Heart left ventricle (tissue), 16 donors: ENCODE data around the gene UBR1. TPM values are rescaled to one million over a fixed set of nuclear protein-coding genes. Genes with fewer than 3 reads are reported as not detected.

ENCODE experiments used
- ATAC-seq, 4 donors: fragments of 200-7000 bp; cut with Tn5 transposase; one replicate each; pipeline ENCODE4 v1.9.1; 2020 to 2022; ENCODE audit warnings: moderate library complexity in 4 of 4, mild to moderate bottlenecking in 3 of 4, moderate number of reproducible peaks in 1 of 4
- DNase-seq, 5 donors: peaks; one replicate each; pipeline ENCODE4 v3.0.0-alpha.2; 2020
- H3K27ac ChIP-seq, 12 donors: fragments of 200-600 bp; sonication (generic) in 4 of 12; one replicate each; pipeline versions ENCODE4 v1.5.0 to v1.8.0; 2016 to 2022; ENCODE audit warnings: mild to moderate bottlenecking in 2 of 12
- H3K27me3 ChIP-seq, 9 donors: fragments of 200-600 bp; sonication (generic) in 2 of 9; one replicate each; pipeline versions ENCODE4 v1.5.1 to v1.8.0; 2016 to 2022; ENCODE audit warnings: mild to moderate bottlenecking in 3 of 9
- H3K36me3 ChIP-seq, 9 donors: fragments of 200-600 bp; sonication (generic) in 2 of 9; one replicate each; pipeline versions ENCODE4 v1.5.0 to v1.8.0; 2018 to 2022; ENCODE audit warnings: mild to moderate bottlenecking in 2 of 9
- H3K4me1 ChIP-seq, 12 donors: fragments of 200-600 bp; sonication (generic) in 4 of 12; one replicate each; pipeline versions ENCODE4 v1.5.0 to v1.8.0; 2016 to 2022; ENCODE audit warnings: mild to moderate bottlenecking in 3 of 12
- H3K4me3 ChIP-seq, 12 donors: fragments of 200-600 bp; sonication (generic) in 4 of 12; one replicate each; pipeline versions ENCODE4 v1.5.0 to v1.8.0; 2017 to 2022; ENCODE audit warnings: mild to moderate bottlenecking in 9 of 12, moderate library complexity in 4 of 12
- H3K9me3 ChIP-seq, 12 donors: fragments of 200-600 bp; sonication (generic) in 4 of 12; one replicate each; pipeline versions ENCODE4 v1.5.0 to v1.8.0; 2016 to 2022; ENCODE audit warnings: mild to moderate bottlenecking in 1 of 12
- POLR2A ChIP-seq, 2 donors: fragments of 450-650 bp; IDR thresholded peaks; one replicate each; pipeline ENCODE4 v1.6.1; 2017; ENCODE audit warnings: antibody characterized with exemption in 2 of 2, mild to moderate bottlenecking in 2 of 2, moderate library complexity in 2 of 2
- WGBS, 4 donors: extraction: QIAGEN DNeasy Blood & Tissue Kit in 2 of 4; methylation state at CpG; one replicate each; pipeline versions ENCODE4 v1.1.5 to v1.1.7; 2013 to 2018; 5-methylcytosine and 5-hydroxymethylcytosine counted together
- intact Hi-C, 10 donors: fragments of 100-400 bp; cut with DNase I; formaldehyde crosslinking; loops; one replicate each; pipeline versions ENCODE4 v1.11.1 to v1.14.2; 2022
- polyA plus RNA-seq, 2 donors: library from polyadenylated mRNA; stranded (reverse); fragments of 200-250 nt; gene quantifications; one replicate each; pipeline ENCODE4 v1.2.3, GENCODE V29; 2013
- total RNA-seq, 9 donors: library from RNA; depleted of rRNA in 2 of 9; stranded (reverse); fragments of >200 nt in 2 of 9; fragmentation: NEBNext Ultra II Directional in 3 of 9; extraction: Animal tissue kit (Norgen Biotek cat#: 25700) in 3 of 9; gene quantifications; one replicate each; pipeline versions ENCODE4 v1.1.0 to v1.2.4, GENCODE V29; 2016 to 2023
- TF ChIP-seq, protein P1 (sequence below), 12 donors: fragments of 200-600 bp; sonication (generic) in 4 of 12; IDR thresholded peaks; one replicate each; pipeline versions ENCODE4 v1.5.0 to v1.8.0; 2018 to 2022; ENCODE audit warnings: antibody characterized with exemption in 12 of 12, mild to moderate bottlenecking in 5 of 12
- donor health status: ischemic (EF 13 %, LVEDD 7.1; RV severe dilation, severe dysfunction).
- donor health status: healthy with polysubstance abuse.
- donor health status: DM: no; HTN: yes; CAD: no.
- donor health status: DM: no; HTN: no; CAD: no.
- donor health status: ischemic (EF 25% LVEDD 6.9; RV normal size, moderate dysfunction).
- donor health status: ischemic (EF 25% LVEDD 5.7; RV mildly dilated, moderate dysfunction).
- donor health status: healthy.
- donor health status: DM: yes; HTN: yes; CAD: no.
- donor health status: ischemic (EF 35%, LVEDD 5.7; RV mildly dilated, moderate dysfunction).
- donor health status: nonischemic (EF 11% LVEDD 7.7; RV severe dilation, severe dysfunction).
- donor health status: DM: yes; HTN: yes; CAD: no.
- donor health status: PGD.
- donor health status: ischemic (EF 29% LVEDD 5.4; RV normal size, mild dysfunction).
- donor health status: nonischemic (EF 23%, LVEDD 6.1; RV moderate dilation, normal function).

UBR1 gene
- total and polyA plus RNA-seq, 11 donors, result 4.9 to 38.9 (median 25.0) TPM

DNA sequence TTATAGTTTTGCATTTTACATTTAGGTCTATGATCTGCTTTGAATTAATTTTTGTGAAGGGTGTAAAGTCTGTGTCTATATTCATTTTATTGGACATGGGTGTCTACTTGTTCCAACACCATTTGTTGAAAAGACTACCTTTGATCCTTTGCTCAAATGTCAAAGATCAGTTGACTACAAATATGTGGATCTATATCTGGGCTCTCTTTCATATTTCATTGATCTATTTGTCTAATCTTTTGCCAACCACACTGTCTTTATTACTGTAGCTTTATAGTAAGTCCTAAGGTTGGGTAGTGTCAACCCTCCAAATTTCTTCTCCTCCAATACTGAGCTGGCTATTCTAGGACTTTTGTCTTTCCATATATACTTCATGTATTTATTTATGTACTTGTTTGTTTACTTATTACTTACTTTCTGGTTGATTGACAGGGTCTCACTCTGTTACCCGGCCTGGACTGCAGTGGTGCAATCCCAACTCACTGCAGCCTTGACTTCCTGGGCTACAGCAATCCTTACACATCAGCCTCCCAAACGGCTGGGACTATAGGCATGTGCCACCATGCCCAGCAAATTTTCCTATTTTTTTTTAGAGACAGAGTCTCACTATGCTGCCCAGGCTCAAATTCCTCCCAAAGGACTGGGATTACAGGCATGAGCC, 131.5 kb downstream of the UBR1 start:
- Histone ChIP-seq H3K4me1 (no peaks in the 10 kb centered on the region), H3K9me3 (peaks cover 0 to 14% (median 0%) of the 10 kb centered on the region in 12 donors), H3K27ac (no peak overlapping the region), H3K36me3 (peaks cover 0 to 100% (median 91%) of the 10 kb centered on the region in 9 donors), H3K4me3 (no peak overlapping the region), H3K27me3 (no peaks in the 10 kb centered on the region)
- DNase-seq (no peak), ATAC-seq (no peak)
- WGBS, 4 donors, result 93 to 98% (median 95%) methylated on average over 2 of the region's 2 CpGs
- intact Hi-C loops, result no loop called here
- no peak for TF ChIP-seq POLR2A (IDR thresholded peaks at IDR 0.05)
- TF ChIP-seq, protein P1, sequence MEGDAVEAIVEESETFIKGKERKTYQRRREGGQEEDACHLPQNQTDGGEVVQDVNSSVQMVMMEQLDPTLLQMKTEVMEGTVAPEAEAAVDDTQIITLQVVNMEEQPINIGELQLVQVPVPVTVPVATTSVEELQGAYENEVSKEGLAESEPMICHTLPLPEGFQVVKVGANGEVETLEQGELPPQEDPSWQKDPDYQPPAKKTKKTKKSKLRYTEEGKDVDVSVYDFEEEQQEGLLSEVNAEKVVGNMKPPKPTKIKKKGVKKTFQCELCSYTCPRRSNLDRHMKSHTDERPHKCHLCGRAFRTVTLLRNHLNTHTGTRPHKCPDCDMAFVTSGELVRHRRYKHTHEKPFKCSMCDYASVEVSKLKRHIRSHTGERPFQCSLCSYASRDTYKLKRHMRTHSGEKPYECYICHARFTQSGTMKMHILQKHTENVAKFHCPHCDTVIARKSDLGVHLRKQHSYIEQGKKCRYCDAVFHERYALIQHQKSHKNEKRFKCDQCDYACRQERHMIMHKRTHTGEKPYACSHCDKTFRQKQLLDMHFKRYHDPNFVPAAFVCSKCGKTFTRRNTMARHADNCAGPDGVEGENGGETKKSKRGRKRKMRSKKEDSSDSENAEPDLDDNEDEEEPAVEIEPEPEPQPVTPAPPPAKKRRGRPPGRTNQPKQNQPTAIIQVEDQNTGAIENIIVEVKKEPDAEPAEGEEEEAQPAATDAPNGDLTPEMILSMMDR (IDR thresholded peaks at IDR 0.05), result no peak

DNA sequence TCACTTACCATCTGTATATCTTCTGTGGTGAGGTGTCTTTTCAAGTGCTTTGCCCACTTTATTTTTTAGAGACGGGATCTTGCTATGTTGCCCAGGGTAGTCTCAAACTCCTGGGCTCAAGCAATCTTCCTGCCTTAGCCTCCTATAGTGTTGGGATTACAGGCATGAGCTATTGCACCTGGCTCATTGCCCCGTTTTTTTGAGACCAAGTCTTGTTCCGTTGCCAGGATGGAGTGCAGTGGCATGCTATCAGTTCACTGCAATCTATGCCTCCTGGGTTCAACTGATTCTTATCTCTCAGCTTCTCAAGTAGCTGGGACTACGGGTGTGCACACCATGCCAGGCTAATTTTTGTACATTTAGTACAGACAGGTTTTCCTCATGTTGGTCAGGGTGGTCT, 132.7 kb downstream of the UBR1 start:
- no peak for DNase-seq
- Histone ChIP-seq H3K9me3 (peaks cover 0 to 20% (median 0%) of the 10 kb centered on the region in 12 donors), H3K4me1 (no peaks in the 10 kb centered on the region), H3K27me3 (no peaks in the 10 kb centered on the region), H3K4me3 (no peak overlapping the region), H3K27ac (no peak overlapping the region), H3K36me3 (peaks cover under 1 to 100% (median 96%) of the 10 kb centered on the region in 9 donors)
- WGBS, 4 donors, result 83 to 96% (median 85%) methylated on average over 4 of the region's 4 CpGs
- intact Hi-C loops, result no loop called here
- no peak for TF ChIP-seq POLR2A (IDR thresholded peaks at IDR 0.05)
- TF ChIP-seq, protein P1 (IDR thresholded peaks at IDR 0.05), result no peak
- no peak for ATAC-seq

DNA sequence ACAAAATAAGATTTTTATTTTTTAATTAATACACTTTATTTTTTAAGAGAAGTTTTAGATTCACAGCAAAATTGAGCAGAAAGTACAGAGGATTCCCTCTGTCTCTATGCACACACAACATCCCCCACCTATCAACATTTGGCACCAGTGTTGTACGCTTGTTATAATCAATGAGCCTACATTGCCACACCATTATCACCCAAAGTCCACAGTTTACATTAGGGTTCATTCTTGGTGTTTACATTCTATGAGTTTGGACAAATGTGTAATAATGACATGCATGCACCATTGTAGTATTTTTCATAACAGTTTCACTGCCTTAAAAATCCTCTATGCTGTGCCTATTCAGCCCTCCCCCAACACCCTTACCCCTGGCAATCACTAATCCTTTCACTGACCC, 134.0 kb downstream of the UBR1 start:
- TF ChIP-seq POLR2A (IDR thresholded peaks at IDR 0.05), result no peak
- TF ChIP-seq, protein P1 (IDR thresholded peaks at IDR 0.05), result no peak

DNA sequence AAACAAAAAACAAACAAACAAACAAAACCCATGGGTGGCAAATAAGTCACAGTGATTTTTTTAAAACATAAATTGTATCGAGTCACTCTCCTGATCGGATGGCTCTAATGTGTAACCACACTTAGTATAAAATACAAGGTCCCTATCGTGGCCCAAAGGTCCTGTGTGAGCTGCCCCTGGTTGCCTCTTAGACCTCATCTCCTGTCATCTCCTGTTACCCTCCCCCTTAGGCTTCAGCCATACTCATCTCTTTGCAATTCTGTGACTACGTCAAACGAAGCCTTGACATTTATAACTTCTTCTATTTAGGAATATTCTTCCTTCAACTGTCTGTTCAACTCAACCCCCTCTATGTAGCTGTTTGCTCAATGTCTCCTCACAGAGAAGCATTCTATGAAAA, 141.4 kb downstream of the UBR1 start:
- H3K27ac ChIP-seq, result no peak overlapping the region
- WGBS, 4 donors, result 93 to 98% (median 97%) methylated on average over 5 of the region's 5 CpGs
- H3K4me1 ChIP-seq, result no peaks in the 10 kb centered on the region
- intact Hi-C loops, result no loop called here
- no peaks in the 10 kb centered on the region for H3K27me3 ChIP-seq
- ATAC-seq, result no peak
- DNase-seq, result no peak
- H3K36me3 ChIP-seq, result peaks cover 3 to 100% (median 94%) of the 10 kb centered on the region in 9 donors
- peaks cover 0 to 8% (median 0%) of the 10 kb centered on the region in 12 donors for H3K9me3 ChIP-seq
- no peak overlapping the region for H3K4me3 ChIP-seq
- TF ChIP-seq, protein P1 (IDR thresholded peaks at IDR 0.05), result no peak
- TF ChIP-seq POLR2A (IDR thresholded peaks at IDR 0.05), result no peak

More for the DNA sequence above, 134.0 kb downstream of the UBR1 start:
- peaks cover 3 to 100% (median 93%) of the 10 kb centered on the region in 9 donors for H3K36me3 ChIP-seq
- no peak overlapping the region for H3K27ac ChIP-seq
- no peak overlapping the region for H3K4me3 ChIP-seq
- 96 to 100% (median 99%) methylated on average over 1 of the region's 1 CpG for WGBS, 4 donors
- H3K9me3 ChIP-seq, result peaks cover 0 to 20% (median 0%) of the 10 kb centered on the region in 12 donors
- DNase-seq (no peak), ATAC-seq (no peak)
- no peaks in the 10 kb centered on the region for H3K4me1 ChIP-seq
- no peaks in the 10 kb centered on the region for H3K27me3 ChIP-seq
- intact Hi-C loops, result no loop called here
